Myocyte (in vitro differentiated cells): Measurements from ENCODE around the gene ARFGEF3. TPM values are rescaled to one million over a fixed set of nuclear protein-coding genes. Genes with fewer than 3 reads are reported as not detected.

ENCODE experiments used
- DNase-seq: peaks from one replicate; pipeline ENCODE4 v3.0.0-alpha.2; 2012; ENCODE audit warnings: low read depth
- total RNA-seq: library from RNA; depleted of rRNA; stranded (reverse); fragments of >200 nt; gene quantifications from 2 replicates; pipeline ENCODE4 v1.2.3, GENCODE V29; 2014

The ARFGEF3 gene
- total RNA-seq, 1 donor from 2014 or later: 0.03 TPM

- DNase-seq: no peak
Measured at GRCh38 chr6:138300469-138300868, 138.7 kb downstream of the ARFGEF3 start.

- no peak for DNase-seq
Measured at GRCh38 chr6:138302554-138302953, 140.8 kb downstream of the ARFGEF3 start.

DNA sequence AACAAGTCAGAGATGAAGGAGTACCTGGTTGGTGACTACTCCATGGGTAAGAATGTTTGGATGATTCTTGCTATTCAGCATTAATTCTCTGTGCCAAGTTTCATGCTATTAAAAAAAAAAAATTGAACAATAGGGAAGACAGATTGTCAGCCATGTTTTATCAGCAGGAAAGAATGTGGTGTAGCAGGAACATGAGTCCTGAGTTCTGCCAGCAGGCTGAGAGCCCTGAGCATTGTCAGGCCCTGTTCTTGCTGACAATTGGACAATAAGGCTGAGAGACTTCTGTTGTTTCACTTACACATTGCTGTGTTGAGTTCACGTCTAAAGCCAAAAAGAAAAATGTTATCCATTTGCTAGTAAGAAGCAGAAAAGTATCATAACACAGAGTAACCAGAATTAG, 145.6 kb downstream of the ARFGEF3 start:
- DNase-seq: no peak

GRCh38 chr6:138307816-138308730, 146.3 kb downstream of the ARFGEF3 start:
- no peak for DNase-seq

GRCh38 chr6:138308731-138309110, 147.0 kb downstream of the ARFGEF3 start:
- no peak for DNase-seq

DNA sequence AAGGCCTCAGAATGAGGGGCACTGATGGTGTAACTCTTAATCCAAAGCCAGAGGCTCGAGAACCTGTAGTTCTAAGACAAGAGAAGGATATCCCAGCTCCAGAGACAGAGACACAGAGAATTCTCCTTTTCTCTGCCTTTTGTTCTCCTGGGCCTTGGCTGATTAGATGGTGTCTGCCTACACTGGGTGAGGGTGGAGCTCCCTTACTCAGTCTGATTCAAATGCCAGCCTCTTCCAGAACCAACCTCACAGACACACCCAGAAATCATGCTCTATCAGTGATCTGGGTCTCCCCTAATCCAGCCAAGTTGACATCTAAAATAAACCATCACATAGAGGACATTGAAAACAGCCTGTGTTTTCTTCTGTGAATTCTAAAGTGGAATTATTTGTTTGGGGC, 148.0 kb downstream of the ARFGEF3 start:
- DNase-seq: no peak

GRCh38 chr6:138310294-138310693, 148.6 kb downstream of the ARFGEF3 start:
- DNase-seq: no peak

DNA sequence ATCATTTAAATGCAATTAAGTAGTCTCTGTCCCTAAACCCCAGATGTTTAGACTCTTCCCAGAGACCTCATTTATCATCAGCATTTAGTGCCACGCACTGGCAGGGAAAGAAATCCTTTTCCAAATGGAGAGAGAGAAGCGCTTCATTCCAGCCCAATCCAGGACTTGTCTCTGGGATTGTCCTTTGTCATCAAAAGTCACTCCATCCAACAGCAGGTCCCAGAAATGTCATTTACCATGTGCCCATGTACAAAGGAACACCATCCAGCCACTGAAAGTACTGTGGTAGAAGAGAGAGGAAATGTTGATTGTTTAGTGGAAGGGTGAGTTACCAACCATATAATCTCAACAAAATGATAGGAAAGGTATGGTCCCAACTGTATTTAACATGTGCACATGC, 149.1 kb downstream of the ARFGEF3 start:
- DNase-seq: no peak

DNA sequence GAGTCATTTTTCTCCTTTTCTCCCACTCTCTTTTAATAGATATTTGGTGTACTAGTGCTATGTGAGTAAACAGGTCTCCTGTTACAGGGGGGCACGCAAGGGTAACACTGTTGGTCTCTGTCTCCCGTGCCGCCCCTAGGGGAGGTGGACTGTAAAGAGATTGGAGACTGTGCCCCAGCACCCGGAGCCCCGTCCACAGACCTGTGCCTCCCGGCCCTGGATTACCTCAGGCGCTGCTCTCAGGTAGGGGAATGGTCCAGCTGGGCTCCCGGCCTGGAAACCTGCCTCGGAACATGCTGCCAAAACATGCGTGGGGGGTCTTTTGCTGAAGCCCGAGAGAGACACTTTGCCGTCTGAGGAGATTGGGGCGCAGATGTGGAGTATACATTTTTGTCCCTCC, 149.5 kb downstream of the ARFGEF3 start:
- no peak for DNase-seq

GRCh38 chr6:138318741-138319375, 157.1 kb downstream of the ARFGEF3 start:
- no peak for DNase-seq

- no peak for DNase-seq
Measured at GRCh38 chr6:138321934-138322333, 160.2 kb downstream of the ARFGEF3 start.

- no peak for DNase-seq
Measured at GRCh38 chr6:138323821-138324220, 162.1 kb downstream of the ARFGEF3 start.

- DNase-seq: no peak
Measured at GRCh38 chr6:138328210-138328609, 166.5 kb downstream of the ARFGEF3 start.

- no peak for DNase-seq
Measured at GRCh38 chr6:138330763-138331162, 169.0 kb downstream of the ARFGEF3 start.

GRCh38 chr6:138331444-138331843, 169.7 kb downstream of the ARFGEF3 start:
- no peak for DNase-seq

DNA sequence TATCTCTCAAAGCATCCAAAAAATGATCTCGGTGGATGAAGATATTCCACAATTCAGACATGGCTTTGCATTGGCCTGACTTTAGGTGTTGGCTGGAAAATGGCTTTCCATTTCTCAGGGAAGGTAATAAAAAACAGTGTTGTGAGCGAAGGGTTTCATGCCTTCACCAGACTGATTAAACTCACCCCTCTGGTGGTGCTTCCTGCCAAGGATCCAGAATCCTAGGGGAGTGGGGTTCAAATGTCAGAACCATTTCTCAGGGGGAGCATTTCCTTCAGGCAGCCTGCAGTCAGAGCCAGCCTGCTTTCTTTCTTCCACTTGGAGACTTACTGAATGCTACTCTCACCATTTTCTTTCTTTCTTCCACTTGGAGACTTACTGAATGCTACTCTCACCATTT, 170.2 kb downstream of the ARFGEF3 start:
- DNase-seq: no peak

DNA sequence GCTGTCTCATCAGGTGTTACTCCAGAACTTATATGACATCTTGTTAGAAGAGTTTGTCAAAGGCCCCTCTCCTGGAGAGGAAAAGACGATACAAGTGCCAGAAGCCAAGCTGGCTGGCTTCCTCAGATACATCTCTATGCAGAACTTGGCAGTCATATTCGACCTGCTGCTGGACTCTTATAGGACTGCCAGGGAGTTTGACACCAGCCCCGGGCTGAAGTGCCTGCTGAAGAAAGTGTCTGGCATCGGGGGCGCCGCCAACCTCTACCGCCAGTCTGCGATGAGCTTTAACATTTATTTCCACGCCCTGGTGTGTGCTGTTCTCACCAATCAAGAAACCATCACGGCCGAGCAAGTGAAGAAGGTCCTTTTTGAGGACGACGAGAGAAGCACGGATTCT, 172.3 kb downstream of the ARFGEF3 start:
- no peak for DNase-seq

DNA sequence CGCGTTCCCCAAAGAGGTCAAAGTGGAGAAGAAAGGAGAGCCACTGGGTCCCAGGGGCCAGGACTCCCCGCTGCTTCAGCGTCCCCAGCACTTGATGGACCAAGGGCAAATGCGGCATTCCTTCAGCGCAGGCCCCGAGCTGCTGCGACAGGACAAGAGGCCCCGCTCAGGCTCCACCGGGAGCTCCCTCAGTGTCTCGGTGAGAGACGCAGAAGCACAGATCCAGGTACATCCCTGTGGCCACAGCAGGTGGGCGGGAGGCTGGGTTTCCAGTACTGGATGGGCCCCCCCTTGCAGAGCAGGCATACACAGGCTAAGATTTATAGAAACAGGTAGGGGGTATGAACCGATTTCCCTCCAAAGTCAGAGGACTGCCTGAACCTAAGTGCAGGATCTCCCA, 173.2 kb downstream of the ARFGEF3 start:
- no peak for DNase-seq

GRCh38 chr6:138336221-138336620, 174.5 kb downstream of the ARFGEF3 start:
- no peak for DNase-seq

DNA sequence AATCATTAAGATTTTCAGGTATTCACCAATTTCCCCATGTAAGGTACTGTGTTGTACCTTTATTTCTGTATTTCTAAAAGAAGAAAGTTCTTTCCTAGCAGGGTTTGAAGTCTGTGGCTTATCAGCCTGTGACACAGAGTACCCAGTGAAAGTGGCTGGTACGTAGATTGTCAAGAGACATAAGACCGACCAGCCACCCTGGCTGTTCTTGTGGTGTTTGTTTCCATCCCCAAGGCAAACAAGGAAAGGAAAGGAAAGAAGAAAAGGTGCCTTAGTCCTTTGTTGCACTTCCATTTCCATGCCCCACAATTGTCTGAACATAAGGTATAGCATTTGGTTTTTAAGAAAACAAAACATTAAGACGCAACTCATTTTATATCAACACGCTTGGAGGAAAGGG, 175.3 kb downstream of the ARFGEF3 start:
- no peak for DNase-seq

GRCh38 chr6:138339024-138339423, 177.3 kb downstream of the ARFGEF3 start:
- DNase-seq: no peak

- no peak for DNase-seq
Measured at GRCh38 chr6:138341176-138341575, 179.4 kb downstream of the ARFGEF3 start.

DNA sequence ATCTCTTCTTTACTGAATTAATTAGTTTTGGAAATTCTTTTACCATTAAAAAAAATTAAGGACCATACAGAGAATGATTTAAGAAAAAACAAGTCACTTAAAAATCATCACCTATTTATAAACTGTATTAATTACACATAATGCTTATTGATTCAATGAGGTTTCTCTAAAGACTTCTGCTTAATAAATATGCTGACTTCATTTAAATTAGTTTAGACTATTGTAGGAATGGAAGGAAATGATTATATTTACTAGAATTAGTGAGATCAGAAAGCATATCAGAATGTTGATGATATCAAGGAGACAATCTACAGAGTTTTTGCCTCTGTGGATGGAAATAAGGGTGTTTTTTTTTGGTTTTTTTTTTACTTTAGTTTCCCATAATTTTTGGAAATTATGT, 181.4 kb downstream of the ARFGEF3 start:
- no peak for DNase-seq
